Mammary epithelial cell (primary cell): ENCODE results near the gene KPNB1.

ENCODE experiments used
- EZH2 ChIP-seq: IDR thresholded peaks from 2 replicates; pipeline ENCODE4 v1.6.1; 2012; ENCODE audit warnings: low read length, inconsistent platforms, borderline replicate concordance
- TF ChIP-seq, protein P1 (sequence below), 2 donors: IDR thresholded peaks in 1 of 2; conservative IDR thresholded peaks in 1 of 2; 2 replicates each; pipeline ENCODE4 v1.5.1; 2011 to 2012; ENCODE audit warnings: inconsistent platforms in 2 of 2, low read length in 2 of 2, mild to moderate bottlenecking in 2 of 2, control low read depth in 1 of 2, low read depth in 1 of 2; ENCODE audit not compliant: insufficient read depth in 1 of 2; ENCODE audit errors: extremely low read depth in 1 of 2

DNA sequence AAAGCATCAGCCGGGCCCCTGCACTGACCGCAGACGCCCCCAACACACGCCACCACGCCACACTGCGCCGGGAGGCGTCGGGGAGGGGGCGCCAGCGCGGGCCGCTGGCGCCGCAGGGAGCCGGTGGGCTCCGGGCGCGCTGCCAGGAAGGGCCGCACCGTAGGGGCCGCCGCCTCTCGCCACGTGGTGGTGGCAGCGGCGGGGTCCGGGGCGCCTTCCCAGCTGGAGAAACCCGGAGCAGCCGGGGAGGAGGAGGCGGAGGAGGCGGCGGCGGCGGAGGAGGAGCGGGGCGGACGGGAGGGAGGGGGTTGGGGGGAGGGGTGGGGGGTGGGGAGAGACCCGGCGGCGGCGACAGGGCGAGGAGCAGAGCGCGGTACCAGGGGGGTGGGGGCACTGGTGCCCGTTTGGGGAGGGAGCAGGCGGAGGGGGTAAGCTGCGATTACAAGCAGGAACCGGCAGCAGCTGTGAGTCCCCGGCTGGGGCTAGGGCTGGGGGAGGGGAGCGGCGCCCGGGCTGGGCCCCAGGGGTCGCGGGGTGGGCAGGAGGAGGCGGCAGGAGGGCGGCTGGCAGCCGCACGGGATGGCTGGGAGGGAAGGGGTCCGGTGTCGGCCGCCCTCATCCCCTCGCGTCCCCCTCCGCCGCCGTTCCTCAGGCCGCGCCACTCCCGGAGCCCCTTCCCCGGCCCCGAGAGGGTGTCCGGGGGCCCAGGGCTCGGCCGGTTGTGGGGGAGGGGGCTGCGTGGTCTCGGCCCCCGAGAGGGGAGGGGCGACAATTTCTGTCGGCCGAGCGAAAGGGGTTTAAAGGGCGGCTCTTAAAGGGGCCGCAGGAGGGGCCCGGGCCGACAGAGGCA, 44.2 kb downstream of the KPNB1 start, which contains the start of gene TBKBP1:
- TF ChIP-seq, protein P1, sequence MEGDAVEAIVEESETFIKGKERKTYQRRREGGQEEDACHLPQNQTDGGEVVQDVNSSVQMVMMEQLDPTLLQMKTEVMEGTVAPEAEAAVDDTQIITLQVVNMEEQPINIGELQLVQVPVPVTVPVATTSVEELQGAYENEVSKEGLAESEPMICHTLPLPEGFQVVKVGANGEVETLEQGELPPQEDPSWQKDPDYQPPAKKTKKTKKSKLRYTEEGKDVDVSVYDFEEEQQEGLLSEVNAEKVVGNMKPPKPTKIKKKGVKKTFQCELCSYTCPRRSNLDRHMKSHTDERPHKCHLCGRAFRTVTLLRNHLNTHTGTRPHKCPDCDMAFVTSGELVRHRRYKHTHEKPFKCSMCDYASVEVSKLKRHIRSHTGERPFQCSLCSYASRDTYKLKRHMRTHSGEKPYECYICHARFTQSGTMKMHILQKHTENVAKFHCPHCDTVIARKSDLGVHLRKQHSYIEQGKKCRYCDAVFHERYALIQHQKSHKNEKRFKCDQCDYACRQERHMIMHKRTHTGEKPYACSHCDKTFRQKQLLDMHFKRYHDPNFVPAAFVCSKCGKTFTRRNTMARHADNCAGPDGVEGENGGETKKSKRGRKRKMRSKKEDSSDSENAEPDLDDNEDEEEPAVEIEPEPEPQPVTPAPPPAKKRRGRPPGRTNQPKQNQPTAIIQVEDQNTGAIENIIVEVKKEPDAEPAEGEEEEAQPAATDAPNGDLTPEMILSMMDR (conservative IDR thresholded peaks at IDR 0.05 in 1 of 2, IDR thresholded peaks at IDR 0.05 in 1 of 2; ENCODE audit: extremely low read depth in 1 of 2, insufficient read depth in 1 of 2, low read depth in 1 of 2, low read length in 2 of 2): no peak
- no peak for TF ChIP-seq EZH2
